MM.1S (cell line): ENCODE results near the gene PGF.

Experiments used
- CTCF ChIP-seq: fragments of 300-600 bp; sonication (generic); IDR thresholded peaks from 2 replicates; pipeline ENCODE4 v1.5.1; 2016; ENCODE audit warnings: antibody characterized with exemption, low read length, mixed read lengths
- EZH2 ChIP-seq: fragments of 300-600 bp; sonication (generic); optimal IDR thresholded peaks from 2 replicates; pipeline ENCODE3; 2017; ENCODE audit warnings: low read depth, mild to moderate bottlenecking, antibody characterized with exemption, low read length, mixed read lengths
- EZH2phosphoT487 ChIP-seq: fragments of 300-600 bp; sonication (generic); IDR thresholded peaks from 2 replicates; pipeline ENCODE4 v1.6.1; 2018; ENCODE audit warnings: antibody characterized with exemption, low read length

DNA sequence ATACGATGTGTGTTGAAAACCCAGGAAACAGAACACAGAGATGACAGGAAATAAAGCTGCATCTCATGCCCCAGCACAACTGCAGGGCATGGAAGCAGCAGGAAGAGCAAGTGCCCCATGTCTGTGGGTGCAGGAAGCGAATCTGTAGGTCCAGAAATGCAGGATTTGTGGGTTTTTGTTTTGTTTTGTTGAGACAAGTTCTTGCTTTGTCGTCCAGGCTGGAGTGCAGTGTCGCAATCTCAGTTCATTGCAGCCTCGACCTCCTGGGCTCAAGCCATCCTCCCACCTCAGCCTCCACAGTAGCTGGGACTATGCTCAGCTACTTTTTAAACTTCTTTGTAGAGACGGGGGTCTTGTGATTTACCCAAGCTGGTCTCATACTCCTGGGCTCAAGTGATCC is 26.2 kb downstream of the PGF start:
- TF ChIP-seq CTCF: no peak
- no peak for TF ChIP-seq EZH2phosphoT487
- no peak for TF ChIP-seq EZH2
